Transverse colon (tissue), 4 donors: ENCODE measurements around the gene HS3ST5. TPM values are rescaled to one million over a fixed set of nuclear protein-coding genes. Genes with fewer than 3 reads are reported as not detected.

Source experiments
- DNase-seq: peaks from one replicate; pipeline ENCODE4 v3.0.0-alpha.2; 2019
- H3K27ac ChIP-seq, 4 donors: fragments of 200-600 bp; sonication (generic); 2 replicates each; pipeline ENCODE4 v1.5.1; 2016 to 2018; ENCODE audit warnings: inconsistent platforms in 4 of 4
- H3K27me3 ChIP-seq: fragments of 200-600 bp; sonication (generic); 2 replicates; pipeline ENCODE4 v1.5.1; 2017; ENCODE audit warnings: inconsistent platforms
- H3K36me3 ChIP-seq, 4 donors: fragments of 200-600 bp; sonication (generic); 2 replicates each; pipeline ENCODE4 v1.5.1; 2017 to 2019; ENCODE audit warnings: inconsistent platforms in 4 of 4
- H3K4me1 ChIP-seq, 4 donors: fragments of 200-600 bp; sonication (generic); 2 replicates each; pipeline ENCODE4 v1.5.1; 2017 to 2020; ENCODE audit warnings: inconsistent platforms in 4 of 4
- H3K4me3 ChIP-seq, 4 donors: fragments of 200-600 bp; sonication (generic); 1 replicate in 1 of 4; 2 replicates in 3 of 4; pipeline versions ENCODE4 v1.5.1 to v1.6.1; 2017 to 2019; ENCODE audit warnings: inconsistent platforms in 4 of 4
- H3K9me3 ChIP-seq, 2 donors: fragments of 200-600 bp; sonication (generic); 2 replicates each; pipeline ENCODE4 v1.5.1; 2017 to 2019; ENCODE audit warnings: inconsistent platforms in 2 of 2
- CTCF ChIP-seq, 5 experiments: fragments of 200-600 bp in 3 of 5; fragments of 450-650 bp in 2 of 5; sonication (generic) in 3 of 5; IDR thresholded peaks; 1 replicate in 2 of 5; 2 replicates in 3 of 5; pipeline ENCODE4 v1.5.1; 2016 to 2017; ENCODE audit warnings: antibody characterized with exemption in 5 of 5, inconsistent platforms in 3 of 5, mild to moderate bottlenecking in 2 of 5, moderate library complexity in 1 of 5
- EP300 ChIP-seq: sonication (generic); formaldehyde crosslinking; IDR thresholded peaks from one replicate; pipeline ENCODE4 v1.6.1; 2017; ENCODE audit warnings: antibody characterized with exemption, low read depth
- POLR2A ChIP-seq: fragments of 450-650 bp; IDR thresholded peaks from one replicate; pipeline ENCODE4 v1.6.1; 2016; ENCODE audit warnings: antibody characterized with exemption, mild to moderate bottlenecking, moderate library complexity
- POLR2AphosphoS5 ChIP-seq, 3 donors: sonication (generic); formaldehyde crosslinking; IDR thresholded peaks; one replicate each; pipeline ENCODE4 v1.6.1; 2016; ENCODE audit warnings: antibody characterized with exemption in 3 of 3
- WGBS, 2 donors: methylation state at CpG; one replicate each; pipeline ENCODE4 v1.1.5; 2018; ENCODE audit warnings: low coverage in 1 of 2; 5-methylcytosine and 5-hydroxymethylcytosine counted together
- in situ Hi-C, 4 donors: fragments of 200-750 bp; cut with MboI; loops; one replicate each; pipeline versions ENCODE4 v1.15.0 to v1.15.1; 2017; ENCODE audit warnings: low sequenced_read_pairs in 3 of 4, low pct_ligation_motif_present in 1 of 4, low pct_unique_long_range_greater_than_20kb in 1 of 4
- intact Hi-C: fragments of 100-400 bp; cut with DNase I; formaldehyde crosslinking; loops from one replicate; pipeline ENCODE4 v1.15.1; 2023; ENCODE audit warnings: low total_unique reads
- total RNA-seq, 4 donors: library from RNA; depleted of rRNA; stranded (reverse); fragments of >200 nt; gene quantifications; one replicate each; pipeline ENCODE4 v1.1.0, GENCODE V29; 2016

HS3ST5 gene
- total RNA-seq, 4 donors from 2014 or later = 0.27 to 0.32 TPM; not detected in 2

GRCh38 chr6:114158838-114159694, 183.8 kb downstream of the HS3ST5 start:
- Histone ChIP-seq H3K9me3 (no peaks in the 10 kb centered on the region), H3K4me3 (no peak overlapping the region), H3K4me1 (no peaks in the 10 kb centered on the region), H3K27me3 (no peaks in the 10 kb centered on the region), H3K27ac (no peak overlapping the region), H3K36me3 (no peaks in the 10 kb centered on the region)
- no peak for DNase-seq
- intact Hi-C loops = no loop called here
- TF ChIP-seq CTCF (IDR thresholded peaks at IDR 0.05) (no peak), POLR2A (no peak)
- in situ Hi-C loops = no loop called here
- WGBS, 2 donors = 42 to 64% methylated on average over 2 of the region's 2 CpGs

- H3K27ac ChIP-seq = no peak overlapping the region
- H3K36me3 ChIP-seq = no peaks in the 10 kb centered on the region
- H3K9me3 ChIP-seq = no peaks in the 10 kb centered on the region
- H3K4me1 ChIP-seq = no peaks in the 10 kb centered on the region
- H3K4me3 ChIP-seq = no peak overlapping the region
- 69 to 77% methylated on average over 1 of the region's 1 CpG for WGBS, 2 donors
- in situ Hi-C loops = no loop called here
- H3K27me3 ChIP-seq = no peaks in the 10 kb centered on the region
- intact Hi-C loops = no loop called here
- no peak for DNase-seq
- no peak for TF ChIP-seq POLR2AphosphoS5 (IDR thresholded peaks at IDR 0.05)
- no peak for TF ChIP-seq EP300
- no peak for TF ChIP-seq POLR2A
- no peak for TF ChIP-seq CTCF (IDR thresholded peaks at IDR 0.05)
These were observed 184.4 kb downstream of the HS3ST5 start for GRCh38 chr6:114158411-114158810.

- Histone ChIP-seq H3K27ac (no peak overlapping the region), H3K9me3 (no peaks in the 10 kb centered on the region), H3K27me3 (no peaks in the 10 kb centered on the region), H3K36me3 (no peaks in the 10 kb centered on the region), H3K4me1 (no peaks in the 10 kb centered on the region), H3K4me3 (no peak overlapping the region)
- in situ Hi-C loops = no loop called here
- DNase-seq = no peak
- 74 to 75% methylated on average over 1 to 2 of the region's 2 CpGs for WGBS, 2 donors
- TF ChIP-seq POLR2A = no peak
- TF ChIP-seq POLR2AphosphoS5 (IDR thresholded peaks at IDR 0.05) = no peak
- TF ChIP-seq CTCF (IDR thresholded peaks at IDR 0.05) = no peak
- no peak for TF ChIP-seq EP300
- intact Hi-C loops = no loop called here
These were observed 185.0 kb downstream of the HS3ST5 start for GRCh38 chr6:114157848-114158247.

- WGBS, 2 donors = 33 to 64% methylated on average over 2 to 3 of the region's 3 CpGs
- intact Hi-C loops (no loop called here), in situ Hi-C loops (no loop called here)
- Histone ChIP-seq H3K27me3 (no peaks in the 10 kb centered on the region), H3K4me3 (no peak overlapping the region), H3K4me1 (no peaks in the 10 kb centered on the region), H3K9me3 (no peaks in the 10 kb centered on the region), H3K27ac (no peak overlapping the region), H3K36me3 (no peaks in the 10 kb centered on the region)
- no peak for DNase-seq
- TF ChIP-seq POLR2A (no peak), POLR2AphosphoS5 (IDR thresholded peaks at IDR 0.05) (no peak), EP300 (no peak)
These were observed 187.1 kb downstream of the HS3ST5 start for GRCh38 chr6:114155763-114156162.

- Histone ChIP-seq H3K36me3 (no peaks in the 10 kb centered on the region), H3K27ac (no peak overlapping the region), H3K27me3 (no peaks in the 10 kb centered on the region), H3K4me1 (no peaks in the 10 kb centered on the region), H3K9me3 (no peaks in the 10 kb centered on the region), H3K4me3 (no peak overlapping the region)
- 73 to 82% methylated on average over 4 of the region's 4 CpGs for WGBS, 2 donors
- intact Hi-C loops = no loop called here
- no peak for DNase-seq
- in situ Hi-C loops = no loop called here
- TF ChIP-seq EP300 = no peak
These were observed 188.0 kb downstream of the HS3ST5 start for GRCh38 chr6:114154812-114155211.
